GM12878 (cell line): ENCODE data around the gene HIVEP3.

ENCODE experiments used
- CTCF ChIP-seq, 3 experiments: IDR thresholded peaks in 2 of 3; conservative IDR thresholded peaks in 1 of 3; 2 replicates each; pipeline ENCODE4 v1.5.1; 2011; ENCODE audit warnings: low read depth in 3 of 3, low read length in 3 of 3, mild to moderate bottlenecking in 3 of 3, control low read depth in 2 of 3, moderate library complexity in 2 of 3, inconsistent platforms in 1 of 3, mixed read lengths in 1 of 3; ENCODE audit not compliant: control insufficient read depth in 2 of 3, insufficient read depth in 1 of 3; ENCODE audit errors: extremely low read depth in 1 of 3
- EP300 ChIP-seq, 2 experiments: fragments of 150-350 bp in 1 of 2; IDR thresholded peaks; 2 replicates each; pipeline ENCODE4 v1.6.1; 2011 to 2012; ENCODE audit warnings: low read depth in 2 of 2, low read length in 2 of 2, borderline replicate concordance in 1 of 2, improper control_type of control experiment in 1 of 2, inconsistent platforms in 1 of 2; ENCODE audit not compliant: control insufficient read depth in 1 of 2
- MYC ChIP-seq: IDR thresholded peaks from 2 replicates; pipeline ENCODE4 v1.6.1; 2011; ENCODE audit warnings: mild to moderate bottlenecking, low read length, moderate library complexity, inconsistent platforms; ENCODE audit not compliant: insufficient read depth, insufficient replicate concordance, insufficient read length, severe bottlenecking
- POLR2A ChIP-seq: IDR thresholded peaks from 2 replicates; pipeline ENCODE4 v1.6.1; 2011; ENCODE audit warnings: low read depth, mild to moderate bottlenecking, low read length
- SREBF2 ChIP-seq: IDR thresholded peaks from 2 replicates; pipeline ENCODE4 v1.6.1; 2012; ENCODE audit warnings: mild to moderate bottlenecking, low read length
- ZBTB33 ChIP-seq: fragments of 450-650 bp; IDR thresholded peaks from 2 replicates; pipeline ENCODE4 v1.6.1; 2017; ENCODE audit warnings: mild to moderate bottlenecking

- TF ChIP-seq SREBF2: no peak
- no peak for TF ChIP-seq CTCF (IDR thresholded peaks at IDR 0.05 in 2 of 3, conservative IDR thresholded peaks at IDR 0.05 in 1 of 3; ENCODE audit: control insufficient read depth in 2 of 3, extremely low read depth in 1 of 3, insufficient read depth in 1 of 3, low read depth in 3 of 3, low read length in 3 of 3)
- TF ChIP-seq EP300 (IDR thresholded peaks at IDR 0.05; ENCODE audit: borderline replicate concordance in 1 of 2, control insufficient read depth in 1 of 2, low read depth in 2 of 2, low read length in 2 of 2): no peak
- TF ChIP-seq MYC: no peak
- TF ChIP-seq POLR2A: no peak
- TF ChIP-seq ZBTB33: no peak
Measured at GRCh38 chr1:41709873-41710272, 208.8 kb downstream of the HIVEP3 start.
